HG03064 (cell line): Measurements from ENCODE around the gene DCAF17.

ENCODE experiments used
- ATAC-seq: cut with Tn5 transposase; IDR thresholded peaks from one replicate; pipeline ENCODE4 v1.9.1; 2021; ENCODE audit warnings: low read depth; ENCODE audit not compliant: unreplicated experiment

DCAF17 gene

GRCh38 chr2:171434013-171434989 is at the start of gene DCAF17:
DCAF17 (plus strand) TSS chr2:171434226; CDS start chr2:171434578, 352 bp downstream.
- peak; percentile 90 for ATAC-seq

- no peak for ATAC-seq
These were observed 47.4 kb upstream of the DCAF17 start for GRCh38 chr2:171386627-171387026.

- ATAC-seq, result no peak
These were observed 47.0 kb upstream of the DCAF17 start for GRCh38 chr2:171387052-171387451.

GRCh38 chr2:171389325-171389724 is 44.7 kb upstream of the DCAF17 start:
- ATAC-seq, result no peak

GRCh38 chr2:171389780-171390179 is 44.2 kb upstream of the DCAF17 start:
- no peak for ATAC-seq

GRCh38 chr2:171390941-171391516 is 43.0 kb upstream of the DCAF17 start:
- no peak for ATAC-seq

GRCh38 chr2:171391532-171391931 is 42.5 kb upstream of the DCAF17 start:
- ATAC-seq, result no peak

GRCh38 chr2:171393487-171393886 is 40.5 kb upstream of the DCAF17 start:
- ATAC-seq, result no peak

GRCh38 chr2:171394164-171394740 is 39.8 kb upstream of the DCAF17 start:
- ATAC-seq, result no peak

GRCh38 chr2:171399292-171399691 is 34.7 kb upstream of the DCAF17 start:
- no peak for ATAC-seq

- no peak for ATAC-seq
These were observed 33.6 kb upstream of the DCAF17 start for GRCh38 chr2:171400395-171400794.

GRCh38 chr2:171401947-171402346 is 32.1 kb upstream of the DCAF17 start:
- ATAC-seq, result no peak

GRCh38 chr2:171402906-171403580 is 31.0 kb upstream of the DCAF17 start:
- no peak for ATAC-seq

GRCh38 chr2:171404261-171404660 is 29.8 kb upstream of the DCAF17 start:
- no peak for ATAC-seq

GRCh38 chr2:171404719-171405118 is 29.3 kb upstream of the DCAF17 start:
- no peak for ATAC-seq

GRCh38 chr2:171405546-171405945 is 28.5 kb upstream of the DCAF17 start:
- ATAC-seq, result no peak

- peak; percentile 40 for ATAC-seq
These were observed 28.0 kb upstream of the DCAF17 start for GRCh38 chr2:171406044-171406443.

GRCh38 chr2:171407030-171407675 is 26.9 kb upstream of the DCAF17 start:
- ATAC-seq, result no peak

- no peak for ATAC-seq
These were observed 26.4 kb upstream of the DCAF17 start for GRCh38 chr2:171407676-171408044.

- ATAC-seq, result no peak
These were observed 24.5 kb upstream of the DCAF17 start for GRCh38 chr2:171409436-171409971.
